Heart left ventricle (tissue), 13 donors: ENCODE measurements around the gene NELFB.

Experiments used
- POLR2A ChIP-seq, 2 donors: fragments of 450-650 bp; IDR thresholded peaks; one replicate each; pipeline ENCODE4 v1.6.1; 2017; ENCODE audit warnings: antibody characterized with exemption in 2 of 2, mild to moderate bottlenecking in 2 of 2, moderate library complexity in 2 of 2
- TF ChIP-seq, protein P1 (sequence below), 12 donors: fragments of 200-600 bp; sonication (generic) in 4 of 12; IDR thresholded peaks; one replicate each; pipeline versions ENCODE4 v1.5.0 to v1.8.0; 2018 to 2022; ENCODE audit warnings: antibody characterized with exemption in 12 of 12, mild to moderate bottlenecking in 5 of 12
- donor health status: ischemic (EF 13 %, LVEDD 7.1; RV severe dilation, severe dysfunction).
- donor health status: DM: no; HTN: yes; CAD: no.
- donor health status: DM: no; HTN: no; CAD: no.
- donor health status: ischemic (EF 25% LVEDD 6.9; RV normal size, moderate dysfunction).
- donor health status: ischemic (EF 25% LVEDD 5.7; RV mildly dilated, moderate dysfunction).
- donor health status: ischemic (EF 35%, LVEDD 5.7; RV mildly dilated, moderate dysfunction).
- donor health status: nonischemic (EF 11% LVEDD 7.7; RV severe dilation, severe dysfunction).
- donor health status: DM: yes; HTN: yes; CAD: no.
- donor health status: PGD.
- donor health status: ischemic (EF 29% LVEDD 5.4; RV normal size, mild dysfunction).
- donor health status: nonischemic (EF 23%, LVEDD 6.1; RV moderate dilation, normal function).

DNA sequence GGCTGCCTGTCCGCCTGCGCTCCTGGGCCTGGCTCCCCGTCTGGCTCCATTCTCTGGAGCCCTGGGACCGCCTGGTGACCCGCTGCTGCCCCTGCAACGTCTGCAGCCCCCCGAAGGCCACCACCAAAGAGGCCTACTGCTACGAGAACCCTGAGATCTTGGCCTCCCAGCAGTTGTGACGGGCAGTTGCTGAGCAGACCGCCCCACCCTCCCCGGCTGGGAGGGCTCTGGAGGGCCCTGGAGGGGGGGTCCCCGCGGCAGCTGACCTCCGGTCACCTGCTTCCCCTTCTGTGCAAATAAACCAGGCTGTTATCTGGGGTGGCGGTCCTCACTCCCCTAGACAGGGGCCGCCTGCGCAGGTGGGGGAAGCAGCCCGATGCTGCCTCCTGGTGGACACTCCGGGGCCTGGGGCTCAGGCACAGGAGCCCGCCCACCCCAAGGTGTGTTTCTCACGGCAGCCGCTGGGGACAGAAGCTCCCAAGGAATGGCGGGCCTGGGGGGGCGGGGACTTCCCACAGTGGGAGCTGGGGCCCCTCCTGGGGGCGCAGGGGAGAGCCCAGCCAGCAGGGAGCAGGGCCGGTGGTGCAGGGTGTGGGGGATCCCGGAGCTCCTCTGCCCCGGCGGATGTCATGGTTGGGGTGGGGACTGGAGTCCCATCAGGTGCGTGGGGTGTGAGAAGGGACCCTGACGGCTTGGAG is 18.7 kb upstream of the NELFB start:
- TF ChIP-seq, protein P1, sequence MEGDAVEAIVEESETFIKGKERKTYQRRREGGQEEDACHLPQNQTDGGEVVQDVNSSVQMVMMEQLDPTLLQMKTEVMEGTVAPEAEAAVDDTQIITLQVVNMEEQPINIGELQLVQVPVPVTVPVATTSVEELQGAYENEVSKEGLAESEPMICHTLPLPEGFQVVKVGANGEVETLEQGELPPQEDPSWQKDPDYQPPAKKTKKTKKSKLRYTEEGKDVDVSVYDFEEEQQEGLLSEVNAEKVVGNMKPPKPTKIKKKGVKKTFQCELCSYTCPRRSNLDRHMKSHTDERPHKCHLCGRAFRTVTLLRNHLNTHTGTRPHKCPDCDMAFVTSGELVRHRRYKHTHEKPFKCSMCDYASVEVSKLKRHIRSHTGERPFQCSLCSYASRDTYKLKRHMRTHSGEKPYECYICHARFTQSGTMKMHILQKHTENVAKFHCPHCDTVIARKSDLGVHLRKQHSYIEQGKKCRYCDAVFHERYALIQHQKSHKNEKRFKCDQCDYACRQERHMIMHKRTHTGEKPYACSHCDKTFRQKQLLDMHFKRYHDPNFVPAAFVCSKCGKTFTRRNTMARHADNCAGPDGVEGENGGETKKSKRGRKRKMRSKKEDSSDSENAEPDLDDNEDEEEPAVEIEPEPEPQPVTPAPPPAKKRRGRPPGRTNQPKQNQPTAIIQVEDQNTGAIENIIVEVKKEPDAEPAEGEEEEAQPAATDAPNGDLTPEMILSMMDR (IDR thresholded peaks at IDR 0.05), result peak; percentile 91 to 100 (median 98)
- peak in 1 of 2 donors; percentile 18 for TF ChIP-seq POLR2A (IDR thresholded peaks at IDR 0.05)
